ES-I3 (cell line): ENCODE data around the gene ZNF326.
A peak's percentile ranks its signal among the peaks of the same experiment; 100 is the strongest.
"Not testable (repeated sequence)": the region's sequence is repeated elsewhere in the genome, so short reads cannot be mapped to it uniquely, and the experiment has no call there.

ENCODE experiments used
- H3K36me3 ChIP-seq: 2 replicates; pipeline ENCODE4 v1.6.1; 2013; ENCODE audit warnings: mild to moderate bottlenecking, low read length, control low read depth, moderate library complexity; ENCODE audit not compliant: insufficient read depth
- H3K4me1 ChIP-seq: 2 replicates; pipeline ENCODE4 v1.6.1; 2013; ENCODE audit warnings: mild to moderate bottlenecking, control low read depth, low read length; ENCODE audit not compliant: insufficient read depth
- H3K9ac ChIP-seq: 2 replicates; pipeline ENCODE4 v1.6.1; 2013; ENCODE audit warnings: low read depth, mild to moderate bottlenecking, low read length, moderate library complexity
- H3K9me3 ChIP-seq: 2 replicates; pipeline ENCODE4 v1.6.1; 2013; ENCODE audit warnings: mild to moderate bottlenecking, low read length, moderate library complexity; ENCODE audit not compliant: control insufficient read depth, insufficient read depth

The ZNF326 gene

GRCh38 chr1:89978755-89979154 lies 16.2 kb upstream of the ZNF326 start:
- Histone ChIP-seq H3K4me1 (peaks cover 17% of the 10 kb centered on the region), H3K9ac (no peak overlapping the region), H3K9me3 (no peaks in the 10 kb centered on the region), H3K36me3 (no peaks in the 10 kb centered on the region)

GRCh38 chr1:89980605-89981004 lies 14.3 kb upstream of the ZNF326 start:
- Histone ChIP-seq H3K9ac (no peak overlapping the region), H3K9me3 (no peaks in the 10 kb centered on the region), H3K4me1 (peaks cover 11% of the 10 kb centered on the region), H3K36me3 (no peaks in the 10 kb centered on the region)

- H3K9ac ChIP-seq, H3K36me3 ChIP-seq, H3K9me3 ChIP-seq: not testable (repeated sequence)
- H3K4me1 ChIP-seq: peaks cover 11% of the 10 kb centered on the region
These were observed 12.1 kb upstream of the ZNF326 start for GRCh38 chr1:89982846-89983245.

DNA sequence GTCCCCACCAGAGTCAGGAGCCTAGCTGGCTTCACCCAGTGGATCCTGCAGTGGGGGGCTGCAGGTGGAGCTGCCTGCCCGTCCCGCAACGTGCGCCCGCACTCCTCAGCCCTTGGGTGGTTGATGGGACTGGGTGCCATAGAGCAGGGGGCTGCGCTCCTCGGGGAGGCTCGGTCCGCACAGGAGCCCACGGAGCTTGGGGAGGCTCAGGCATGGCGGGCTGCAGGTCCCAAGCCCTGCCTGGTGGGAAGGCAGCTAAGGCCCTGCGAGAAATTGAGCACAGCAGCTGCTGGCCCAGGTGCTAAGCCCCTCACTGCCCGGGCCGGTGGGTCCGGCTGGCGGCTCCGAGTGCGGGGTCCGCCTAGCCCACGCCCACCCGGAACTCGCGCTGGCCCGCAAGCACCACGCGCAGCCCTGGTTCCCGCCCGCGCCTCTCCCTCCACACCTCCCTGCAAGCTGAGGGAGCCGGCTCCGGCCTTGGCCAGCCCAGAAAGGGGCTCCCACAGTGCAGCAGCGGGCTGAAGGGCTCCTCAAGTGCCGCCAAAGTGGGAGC lies 10.3 kb upstream of the ZNF326 start:
- not testable (repeated sequence) for H3K36me3 ChIP-seq, H3K9me3 ChIP-seq, H3K9ac ChIP-seq
- peaks cover 12% of the 10 kb centered on the region for H3K4me1 ChIP-seq

GRCh38 chr1:89986020-89986419 lies 8.9 kb upstream of the ZNF326 start:
- Histone ChIP-seq H3K4me1 (peaks cover 13% of the 10 kb centered on the region), H3K9ac (no peak overlapping the region), H3K9me3 (no peaks in the 10 kb centered on the region), H3K36me3 (no peaks in the 10 kb centered on the region)

DNA sequence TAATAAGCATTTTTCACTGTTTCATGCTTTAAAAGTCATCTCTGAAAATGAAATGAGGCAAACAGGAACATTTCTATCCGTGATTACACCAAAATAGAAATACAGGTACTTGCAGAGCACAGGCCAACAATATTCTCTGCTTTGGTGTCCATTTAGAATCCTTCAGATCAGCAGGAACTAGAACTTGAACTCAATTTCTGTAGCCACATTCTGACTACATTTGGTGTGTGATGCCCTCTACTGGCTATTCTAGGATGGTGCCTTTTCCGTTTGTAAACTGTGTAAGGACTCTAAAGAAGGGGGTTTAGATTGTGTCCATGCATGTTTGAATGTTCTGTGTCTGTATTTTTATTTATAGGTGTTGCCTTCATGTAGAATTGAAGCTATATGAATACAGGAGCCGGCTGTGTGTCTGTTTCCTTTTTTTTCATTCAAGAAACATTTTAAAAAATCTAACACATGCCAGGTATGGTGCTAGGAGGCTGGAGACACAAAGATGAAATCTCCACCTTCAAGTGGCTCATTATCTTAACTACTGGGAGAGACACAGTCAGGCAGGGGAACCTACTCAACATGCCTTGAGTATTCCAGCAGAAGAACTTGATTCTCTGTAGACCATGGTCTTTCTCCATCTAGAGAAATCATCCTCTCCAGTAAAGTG lies 7.6 kb upstream of the ZNF326 start:
- Histone ChIP-seq H3K9ac (no peak overlapping the region), H3K36me3 (no peaks in the 10 kb centered on the region), H3K4me1 (peaks cover 16% of the 10 kb centered on the region), H3K9me3 (no peaks in the 10 kb centered on the region)

- no peaks in the 10 kb centered on the region for H3K36me3 ChIP-seq
- peaks cover 15% of the 10 kb centered on the region; the same call in 1 of the 2 replicates for H3K4me1 ChIP-seq
- no peak overlapping the region for H3K9ac ChIP-seq
- H3K9me3 ChIP-seq: no peaks in the 10 kb centered on the region
These were observed 5.8 kb upstream of the ZNF326 start for GRCh38 chr1:89989099-89989498.

DNA sequence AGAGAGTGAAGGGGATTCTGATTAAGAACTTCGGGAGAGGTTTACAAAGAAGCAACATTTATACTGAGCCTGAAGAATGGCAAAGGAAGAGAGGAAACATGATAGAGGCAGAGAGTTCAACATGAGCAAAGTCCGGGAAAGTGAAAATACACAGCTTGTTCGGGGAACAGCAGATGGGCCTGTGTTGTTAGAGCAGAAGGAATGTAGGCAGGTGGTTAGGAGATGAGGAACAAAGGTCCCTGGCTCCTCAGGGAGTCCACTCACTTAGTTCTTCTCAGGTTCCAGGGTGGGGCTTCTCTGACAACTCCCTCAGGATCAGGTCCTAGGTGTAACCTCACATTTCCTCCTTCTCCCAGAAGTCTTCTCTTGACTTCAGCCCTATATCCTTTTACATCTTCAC lies 5.1 kb upstream of the ZNF326 start:
- peaks cover 15% of the 10 kb centered on the region; the same call in 1 of the 2 replicates for H3K4me1 ChIP-seq
- H3K36me3 ChIP-seq: no peaks in the 10 kb centered on the region
- H3K9ac ChIP-seq: no peak overlapping the region
- H3K9me3 ChIP-seq: no peaks in the 10 kb centered on the region

DNA sequence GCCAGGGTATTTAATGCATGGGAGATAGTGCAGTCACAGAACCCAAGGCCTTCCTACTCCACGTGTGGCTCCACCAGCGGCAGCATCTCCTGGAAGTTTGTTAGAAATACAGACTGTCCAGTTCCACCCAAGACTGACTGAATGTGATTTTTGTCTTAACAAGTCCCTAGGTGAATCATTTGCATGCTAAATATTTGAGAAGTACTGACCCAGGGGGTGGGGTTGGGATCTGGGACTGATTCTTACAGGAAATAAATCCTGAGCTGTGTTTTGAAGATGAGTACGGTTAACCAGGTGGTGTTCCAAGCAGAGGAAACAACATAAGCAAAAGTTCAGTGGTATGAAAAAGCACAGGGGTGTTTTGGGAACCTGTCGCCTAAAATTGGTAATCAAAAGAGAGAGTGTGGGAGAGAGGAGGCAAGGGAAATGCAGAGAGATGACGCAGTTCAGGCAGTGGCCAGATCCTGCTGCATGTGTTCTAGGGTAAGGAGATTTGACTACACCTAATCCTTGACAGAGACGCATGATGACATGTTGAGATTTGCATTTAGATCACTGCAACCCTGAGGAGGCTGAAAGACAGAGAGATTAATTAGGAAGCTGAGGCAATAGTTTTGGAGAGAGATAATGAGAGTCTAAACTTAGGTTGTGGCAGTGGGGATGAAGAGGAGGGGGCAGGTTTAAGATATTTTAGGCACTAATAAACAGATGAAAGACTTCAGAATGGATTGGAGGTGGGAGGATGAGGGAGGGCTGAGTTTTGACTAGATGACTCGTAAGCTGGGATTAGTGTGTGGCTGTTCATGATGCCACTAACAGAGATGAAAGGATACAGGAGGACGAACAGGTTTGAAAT lies 3.7 kb upstream of the ZNF326 start:
- Histone ChIP-seq H3K9me3 (no peaks in the 10 kb centered on the region), H3K9ac (no peak overlapping the region), H3K4me1 (peaks cover 15% of the 10 kb centered on the region; the same call in 1 of the 2 replicates), H3K36me3 (no peaks in the 10 kb centered on the region)

- H3K9ac ChIP-seq: no peak overlapping the region
- H3K4me1 ChIP-seq: peaks cover 18% of the 10 kb centered on the region
- H3K36me3 ChIP-seq: no peaks in the 10 kb centered on the region
- H3K9me3 ChIP-seq: no peaks in the 10 kb centered on the region
These were observed 1.4 kb upstream of the ZNF326 start for GRCh38 chr1:89993541-89993940.

- Histone ChIP-seq H3K36me3 (no peaks in the 10 kb centered on the region), H3K9ac (peak overlapping the region; percentile 94; the same call in 1 of the 2 replicates), H3K4me1 (peaks cover 18% of the 10 kb centered on the region), H3K9me3 (no peaks in the 10 kb centered on the region)
These were observed 592 bp upstream of the ZNF326 start for GRCh38 chr1:89994231-89994804.

DNA sequence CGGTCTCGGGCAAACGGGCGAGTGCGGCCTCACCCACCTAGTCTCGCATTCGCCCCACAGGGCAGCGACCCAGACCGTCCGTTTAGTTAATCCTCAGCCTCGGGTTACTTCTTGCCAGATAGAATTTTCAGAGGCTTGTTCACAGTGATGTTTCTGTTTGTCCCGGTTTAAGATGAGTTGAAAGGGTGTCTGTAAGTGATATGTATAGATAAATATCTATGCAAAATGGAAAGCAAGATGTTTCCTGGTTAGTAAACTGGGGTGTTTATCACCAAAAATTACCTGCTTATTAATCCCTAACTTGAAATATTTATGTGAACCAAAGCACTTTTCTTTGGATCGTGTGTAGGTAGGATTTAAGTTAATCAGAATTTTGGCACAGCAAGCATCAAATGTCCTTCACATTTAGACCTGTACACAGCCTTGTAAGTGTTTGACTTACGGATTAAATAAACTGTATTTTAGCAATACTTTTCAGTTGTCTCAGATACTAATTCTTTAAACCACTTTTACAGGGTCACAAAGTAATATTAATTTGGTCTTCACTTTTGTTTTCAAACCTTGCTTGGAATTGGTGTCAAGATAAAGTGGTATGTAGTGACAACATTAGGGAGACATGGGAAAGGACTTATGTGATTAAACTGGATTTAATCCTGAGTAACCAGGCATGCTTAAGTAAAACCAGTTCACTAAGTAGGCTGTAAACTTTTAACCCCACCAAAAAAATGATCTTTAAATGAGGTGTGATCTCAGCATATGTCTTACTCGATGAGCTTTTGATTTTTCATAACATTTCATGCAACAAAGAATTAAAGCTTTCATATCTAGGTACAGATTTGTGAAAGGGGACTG lies 914 bp downstream of the ZNF326 start:
- H3K36me3 ChIP-seq: no peaks in the 10 kb centered on the region
- peaks cover 12% of the 10 kb centered on the region; the same call in 1 of the 2 replicates for H3K4me1 ChIP-seq
- no peaks in the 10 kb centered on the region for H3K9me3 ChIP-seq
- H3K9ac ChIP-seq: peak overlapping the region; percentile 94

- H3K9me3 ChIP-seq: no peaks in the 10 kb centered on the region
- H3K4me1 ChIP-seq: peaks cover 4% of the 10 kb centered on the region; the same call in 1 of the 2 replicates
- H3K36me3 ChIP-seq: no peaks in the 10 kb centered on the region; the same call in 1 of the 2 replicates
- H3K9ac ChIP-seq: peak overlapping the region; percentile 94
These were observed 1.7 kb downstream of the ZNF326 start for GRCh38 chr1:89996450-89997110.
